ENCODE measurements around the gene CHAD.
"Not testable (repeated sequence)": the region's sequence is repeated elsewhere in the genome, so short reads cannot be mapped to it uniquely, and the experiment has no call there.

DNA sequence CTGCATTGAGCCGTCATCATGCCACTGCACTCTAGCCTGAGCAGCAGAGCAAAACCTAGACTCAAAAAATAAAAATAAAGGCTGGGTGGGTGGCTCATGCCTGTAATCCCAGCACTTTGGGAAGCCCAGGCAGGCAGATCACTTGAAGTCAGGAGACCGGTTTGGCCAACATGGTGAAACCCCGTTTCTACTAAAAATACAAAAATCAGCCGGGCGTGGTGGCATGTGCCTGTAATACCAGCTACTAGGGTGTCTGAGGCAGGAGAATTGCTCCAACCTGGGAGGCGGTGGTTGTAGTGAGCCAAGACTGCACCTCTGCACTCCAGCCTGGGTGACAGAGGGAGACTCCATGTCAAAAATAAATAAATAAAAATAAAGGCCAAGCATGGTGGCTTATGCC, 40.6 kb downstream of the CHAD start:
- TF ChIP-seq, protein P1, sequence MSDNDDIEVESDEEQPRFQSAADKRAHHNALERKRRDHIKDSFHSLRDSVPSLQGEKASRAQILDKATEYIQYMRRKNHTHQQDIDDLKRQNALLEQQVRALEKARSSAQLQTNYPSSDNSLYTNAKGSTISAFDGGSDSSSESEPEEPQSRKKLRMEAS (IDR thresholded peaks at IDR 0.05; ENCODE audit: insufficient read depth, insufficient read length), result not testable (repeated sequence)
- TF ChIP-seq, protein P2, sequence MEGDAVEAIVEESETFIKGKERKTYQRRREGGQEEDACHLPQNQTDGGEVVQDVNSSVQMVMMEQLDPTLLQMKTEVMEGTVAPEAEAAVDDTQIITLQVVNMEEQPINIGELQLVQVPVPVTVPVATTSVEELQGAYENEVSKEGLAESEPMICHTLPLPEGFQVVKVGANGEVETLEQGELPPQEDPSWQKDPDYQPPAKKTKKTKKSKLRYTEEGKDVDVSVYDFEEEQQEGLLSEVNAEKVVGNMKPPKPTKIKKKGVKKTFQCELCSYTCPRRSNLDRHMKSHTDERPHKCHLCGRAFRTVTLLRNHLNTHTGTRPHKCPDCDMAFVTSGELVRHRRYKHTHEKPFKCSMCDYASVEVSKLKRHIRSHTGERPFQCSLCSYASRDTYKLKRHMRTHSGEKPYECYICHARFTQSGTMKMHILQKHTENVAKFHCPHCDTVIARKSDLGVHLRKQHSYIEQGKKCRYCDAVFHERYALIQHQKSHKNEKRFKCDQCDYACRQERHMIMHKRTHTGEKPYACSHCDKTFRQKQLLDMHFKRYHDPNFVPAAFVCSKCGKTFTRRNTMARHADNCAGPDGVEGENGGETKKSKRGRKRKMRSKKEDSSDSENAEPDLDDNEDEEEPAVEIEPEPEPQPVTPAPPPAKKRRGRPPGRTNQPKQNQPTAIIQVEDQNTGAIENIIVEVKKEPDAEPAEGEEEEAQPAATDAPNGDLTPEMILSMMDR (IDR thresholded peaks at IDR 0.05; ENCODE audit: extremely low read depth in 1 of 2, insufficient read depth in 1 of 2, low read depth in 1 of 2, low read length in 2 of 2), result not testable (repeated sequence)
- TF ChIP-seq POLR2A (IDR thresholded peaks at IDR 0.05; ENCODE audit: low read depth, low read length); POLR2AphosphoS5 (IDR thresholded peaks at IDR 0.05; ENCODE audit: insufficient read depth, low read depth, low read length); MYC (IDR thresholded peaks at IDR 0.05; ENCODE audit: low read depth, low read length); EZH2 (IDR thresholded peaks at IDR 0.05; ENCODE audit: borderline replicate concordance, low read depth, low read length, severe bottlenecking): not testable (repeated sequence)
